Trophoblast cell (in vitro differentiated cells and primary cell): Measurements from ENCODE around the gene CFAP97D2.

ENCODE experiments used
- DNase-seq, 2 donors: peaks; one replicate each; pipeline ENCODE4 v3.0.0-alpha.2; 2016
- H2AFZ ChIP-seq: 2 replicates; pipeline ENCODE4 v1.6.1; 2013; ENCODE audit warnings: low read length, moderate library complexity, mild to moderate bottlenecking; ENCODE audit not compliant: insufficient read depth, poor library complexity
- H2AK5ac ChIP-seq: 2 replicates; pipeline ENCODE4 v1.6.1; 2013; ENCODE audit warnings: mild to moderate bottlenecking, low read length
- H2BK120ac ChIP-seq: 2 replicates; pipeline ENCODE4 v1.6.1; 2013; ENCODE audit warnings: low read length, mild to moderate bottlenecking, moderate library complexity; ENCODE audit not compliant: insufficient read depth, poor library complexity
- H2BK12ac ChIP-seq: 2 replicates; pipeline ENCODE4 v1.6.1; 2013; ENCODE audit warnings: mild to moderate bottlenecking, low read length, moderate library complexity
- H2BK5ac ChIP-seq: 2 replicates; pipeline ENCODE4 v1.6.1; 2013; ENCODE audit warnings: low read length, low read depth, moderate library complexity, mild to moderate bottlenecking; ENCODE audit not compliant: poor library complexity
- H3K14ac ChIP-seq: 2 replicates; pipeline ENCODE4 v1.6.1; 2013; ENCODE audit warnings: mild to moderate bottlenecking, low read length
- H3K18ac ChIP-seq: 2 replicates; pipeline ENCODE4 v1.6.1; 2013; ENCODE audit warnings: mild to moderate bottlenecking, low read length
- H3K23ac ChIP-seq: 2 replicates; pipeline ENCODE4 v1.6.1; 2013; ENCODE audit warnings: low read length
- H3K27ac ChIP-seq: 2 replicates; pipeline ENCODE4 v1.5.1; 2013; ENCODE audit warnings: low read depth, mild to moderate bottlenecking, inconsistent platforms, low read length, moderate library complexity
- H3K27me3 ChIP-seq: 2 replicates; pipeline ENCODE4 v1.6.1; 2013; ENCODE audit warnings: inconsistent platforms, mild to moderate bottlenecking, low read length, moderate library complexity; ENCODE audit not compliant: insufficient read depth
- H3K36me3 ChIP-seq, 2 experiments: 1 replicate in 1 of 2; 2 replicates in 1 of 2; pipeline ENCODE4 v1.6.1; 2013; ENCODE audit warnings: low read length in 2 of 2, mild to moderate bottlenecking in 2 of 2, moderate library complexity in 1 of 2; ENCODE audit not compliant: insufficient read depth in 2 of 2, control insufficient read depth in 1 of 2
- H3K4ac ChIP-seq: 2 replicates; pipeline ENCODE4 v1.6.1; 2013; ENCODE audit warnings: low read depth, mild to moderate bottlenecking, low read length, moderate library complexity
- H3K4me1 ChIP-seq, 2 experiments: 1 replicate in 1 of 2; 2 replicates in 1 of 2; pipeline ENCODE4 v1.6.1; 2013; ENCODE audit warnings: low read length in 2 of 2, mild to moderate bottlenecking in 2 of 2, moderate library complexity in 1 of 2; ENCODE audit not compliant: insufficient read depth in 2 of 2, control insufficient read depth in 1 of 2
- H3K4me2 ChIP-seq: 2 replicates; pipeline ENCODE4 v1.6.1; 2013; ENCODE audit warnings: inconsistent platforms, mild to moderate bottlenecking, low read length, moderate library complexity
- H3K4me3 ChIP-seq: 2 replicates; pipeline ENCODE4 v1.5.1; 2013; ENCODE audit warnings: mild to moderate bottlenecking, low read depth, low read length, inconsistent platforms
- H3K79me1 ChIP-seq: one replicate; pipeline ENCODE4 v1.6.1; 2013; ENCODE audit warnings: low read length
- H3K79me2 ChIP-seq: 2 replicates; pipeline ENCODE4 v1.6.1; 2013; ENCODE audit warnings: low read length, mild to moderate bottlenecking; ENCODE audit not compliant: control insufficient read depth, insufficient read depth, poor library complexity
- H3K9ac ChIP-seq: 2 replicates; pipeline ENCODE4 v1.6.1; 2013; ENCODE audit warnings: mild to moderate bottlenecking, low read length
- H3K9me3 ChIP-seq: 2 replicates; pipeline ENCODE4 v1.6.1; 2013; ENCODE audit warnings: low read depth, mild to moderate bottlenecking, control low read depth, inconsistent platforms, low read length; ENCODE audit not compliant: insufficient read depth
- H4K12ac ChIP-seq: 2 replicates; pipeline ENCODE4 v1.6.1; 2013; ENCODE audit warnings: low read depth, mild to moderate bottlenecking, low read length, moderate library complexity
- H4K8ac ChIP-seq: 2 replicates; pipeline ENCODE4 v1.6.1; 2013; ENCODE audit warnings: low read depth, mild to moderate bottlenecking, low read length, moderate library complexity
- H4K91ac ChIP-seq: one replicate; pipeline ENCODE4 v1.6.1; 2013; ENCODE audit warnings: low read depth, mild to moderate bottlenecking, low read length, moderate library complexity
- WGBS: extraction: QIAGEN DNeasy Blood & Tissue Kit; methylation state at CpG from one replicate; pipeline ENCODE4 v1.1.7; 2013; ENCODE audit warnings: missing lambda C conversion rate; ENCODE audit not compliant: insufficient read length, insufficient coverage; ENCODE audit errors: extremely low coverage; 5-methylcytosine and 5-hydroxymethylcytosine counted together

CFAP97D2 gene

DNA sequence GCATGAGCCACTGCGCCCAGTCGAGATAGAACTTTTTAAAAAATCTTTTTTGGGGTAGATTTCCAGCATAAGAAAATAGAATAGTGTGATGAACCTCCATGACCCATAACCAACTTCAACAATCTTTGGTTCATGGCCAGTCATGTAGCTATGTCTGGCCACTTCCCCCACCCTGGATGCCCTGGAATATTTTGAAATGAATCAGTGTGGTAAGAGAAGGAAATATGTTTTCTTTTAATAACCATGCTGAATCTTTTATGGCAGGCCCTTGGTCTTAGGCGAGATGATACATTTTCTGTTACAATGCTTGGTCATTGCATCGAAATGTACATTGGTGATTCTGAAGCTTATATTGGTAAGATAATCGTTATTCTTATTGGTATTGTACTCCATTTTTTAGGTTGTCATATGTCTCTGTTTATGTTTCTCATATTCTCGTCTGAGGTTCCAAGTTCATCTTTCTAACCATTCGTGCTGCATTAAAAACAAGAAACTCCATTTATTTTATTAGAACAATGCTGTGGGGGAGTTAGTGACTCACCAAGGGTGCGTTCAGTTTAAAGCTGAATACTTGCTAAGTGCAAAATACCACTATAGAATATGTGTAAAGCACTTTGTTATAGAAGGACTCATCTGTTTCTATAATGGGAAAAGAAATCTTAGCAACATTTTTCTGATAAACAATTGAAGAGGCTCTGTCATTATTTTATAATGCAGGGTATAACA lies 86.0 kb downstream of the CFAP97D2 start:
- H2BK12ac ChIP-seq = no peak overlapping the region
- no peak overlapping the region for H3K4ac ChIP-seq
- no peak overlapping the region for H2AFZ ChIP-seq
- no peak overlapping the region for H4K12ac ChIP-seq
- no peak overlapping the region for H3K14ac ChIP-seq
- WGBS = no CpG with 5 or more reads among the region's 8 CpGs
- H3K27ac ChIP-seq = no peak overlapping the region
- H3K27me3 ChIP-seq = no peaks in the 10 kb centered on the region
- no peaks in the 10 kb centered on the region for H3K4me1 ChIP-seq
- H3K23ac ChIP-seq = no peak overlapping the region
- H2BK5ac ChIP-seq = no peak overlapping the region
- no peak overlapping the region for H2AK5ac ChIP-seq
- no peaks in the 10 kb centered on the region for H3K79me1 ChIP-seq
- no peak overlapping the region for H3K9ac ChIP-seq
- no peak overlapping the region for H2BK120ac ChIP-seq
- H3K79me2 ChIP-seq = no peaks in the 10 kb centered on the region
- H3K4me2 ChIP-seq = no peak overlapping the region
- H3K18ac ChIP-seq = no peak overlapping the region
- H3K36me3 ChIP-seq = peaks cover 40 to 66% of the 10 kb centered on the region in 2 experiments
- H4K8ac ChIP-seq = no peak overlapping the region
- H3K9me3 ChIP-seq = no peaks in the 10 kb centered on the region
- no peak for DNase-seq
- H4K91ac ChIP-seq = no peak overlapping the region
- H3K4me3 ChIP-seq = no peak overlapping the region

DNA sequence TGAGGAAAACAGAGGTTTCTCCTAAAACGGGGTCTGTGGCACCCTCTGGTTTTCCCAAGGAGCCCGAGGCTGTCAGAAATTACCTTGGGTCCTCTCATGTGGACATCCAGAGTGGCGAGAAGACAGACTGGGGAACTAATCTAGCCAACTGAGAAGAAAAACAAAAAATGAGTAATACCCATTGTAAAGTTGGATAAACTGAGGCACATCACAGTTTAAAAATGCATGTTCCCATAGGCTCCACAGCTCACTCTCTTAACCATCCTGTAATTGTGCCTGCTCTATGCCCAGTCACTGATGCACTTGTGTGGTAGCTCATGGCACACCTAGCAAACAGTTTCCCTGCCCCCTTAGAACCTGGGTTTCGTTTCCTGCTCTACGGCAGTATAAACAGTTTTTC lies 87.2 kb downstream of the CFAP97D2 start:
- no peaks in the 10 kb centered on the region for H3K27me3 ChIP-seq
- no peak overlapping the region for H3K4me2 ChIP-seq
- H3K14ac ChIP-seq = no peak overlapping the region
- H3K18ac ChIP-seq = no peak overlapping the region
- no peak overlapping the region for H3K4ac ChIP-seq
- H3K4me3 ChIP-seq = no peak overlapping the region
- H3K27ac ChIP-seq = no peak overlapping the region
- no peak overlapping the region for H4K8ac ChIP-seq
- peaks cover 39 to 63% of the 10 kb centered on the region in 2 experiments for H3K36me3 ChIP-seq
- H3K23ac ChIP-seq = no peak overlapping the region
- H3K4me1 ChIP-seq = no peaks in the 10 kb centered on the region
- DNase-seq = no peak
- no peaks in the 10 kb centered on the region for H3K79me2 ChIP-seq
- H2AFZ ChIP-seq = no peak overlapping the region
- H2BK120ac ChIP-seq = no peak overlapping the region
- WGBS = no CpG with 5 or more reads among the region's 5 CpGs
- H4K91ac ChIP-seq = no peak overlapping the region
- no peaks in the 10 kb centered on the region for H3K9me3 ChIP-seq
- H3K9ac ChIP-seq = no peak overlapping the region
- no peak overlapping the region for H4K12ac ChIP-seq
- no peak overlapping the region for H2BK12ac ChIP-seq
- H2BK5ac ChIP-seq = no peak overlapping the region
- H2AK5ac ChIP-seq = no peak overlapping the region
- no peaks in the 10 kb centered on the region for H3K79me1 ChIP-seq

DNA sequence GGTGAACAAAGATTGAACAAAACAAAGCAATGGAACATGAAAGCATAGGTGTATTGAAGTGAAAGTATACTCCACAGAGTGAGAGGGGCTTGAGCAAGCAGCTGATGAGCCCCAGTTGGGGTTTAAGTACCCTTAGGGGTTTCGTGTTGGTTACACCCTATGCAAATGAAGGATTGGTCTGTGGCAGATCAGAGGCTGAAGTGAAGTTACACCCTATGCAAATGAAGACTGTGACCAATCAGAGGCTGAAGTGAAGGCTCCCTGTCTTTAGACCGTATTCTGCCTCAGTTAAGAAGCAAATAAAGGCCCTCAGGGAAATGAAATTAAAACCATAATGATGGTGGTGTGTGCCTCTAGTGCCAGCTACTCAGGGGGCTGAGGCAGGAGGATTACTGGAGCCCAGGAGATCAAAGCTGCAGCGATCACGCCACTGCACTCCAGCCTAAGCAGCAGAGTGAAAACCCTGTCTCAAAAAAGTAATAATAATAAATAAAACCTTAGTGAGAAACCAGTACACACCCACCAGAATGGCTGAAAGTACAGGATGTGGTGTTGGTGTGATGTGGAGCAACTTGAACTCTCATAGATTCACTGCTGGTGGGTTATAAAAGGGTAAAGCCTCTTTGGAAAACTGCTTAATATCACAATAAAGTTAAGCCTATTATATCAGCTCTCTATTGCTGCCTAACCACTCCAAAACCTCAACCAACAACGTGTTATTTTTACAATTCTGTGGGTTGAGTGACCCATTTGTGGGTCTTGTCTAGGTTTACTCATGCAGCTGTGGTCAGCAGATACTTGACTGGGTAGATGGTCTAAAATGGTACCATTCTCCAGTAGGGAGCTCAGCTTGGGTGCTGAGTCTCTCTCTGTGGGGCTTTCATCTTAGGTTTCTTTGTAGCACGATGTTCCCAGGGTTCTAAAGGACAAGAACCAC lies 89.6 kb downstream of the CFAP97D2 start:
- no peak overlapping the region for H4K12ac ChIP-seq
- H2AK5ac ChIP-seq = no peak overlapping the region
- H2BK12ac ChIP-seq = no peak overlapping the region
- H3K27ac ChIP-seq = no peak overlapping the region
- H3K36me3 ChIP-seq = peaks cover 30 to 61% of the 10 kb centered on the region in 2 experiments
- WGBS = no CpG with 5 or more reads among the region's 6 CpGs
- no peak overlapping the region for H2AFZ ChIP-seq
- no peak overlapping the region for H3K14ac ChIP-seq
- H3K23ac ChIP-seq = no peak overlapping the region
- no peak overlapping the region for H3K4me3 ChIP-seq
- no peaks in the 10 kb centered on the region for H3K79me1 ChIP-seq
- H3K4ac ChIP-seq = no peak overlapping the region
- no peaks in the 10 kb centered on the region for H3K4me1 ChIP-seq
- no peak for DNase-seq
- no peak overlapping the region for H3K18ac ChIP-seq
- H3K9me3 ChIP-seq = no peaks in the 10 kb centered on the region
- no peak overlapping the region for H2BK120ac ChIP-seq
- H3K9ac ChIP-seq = no peak overlapping the region
- H3K79me2 ChIP-seq = no peaks in the 10 kb centered on the region
- H4K91ac ChIP-seq = no peak overlapping the region
- H4K8ac ChIP-seq = no peak overlapping the region
- no peak overlapping the region for H2BK5ac ChIP-seq
- no peak overlapping the region for H3K4me2 ChIP-seq
- no peaks in the 10 kb centered on the region for H3K27me3 ChIP-seq

DNA sequence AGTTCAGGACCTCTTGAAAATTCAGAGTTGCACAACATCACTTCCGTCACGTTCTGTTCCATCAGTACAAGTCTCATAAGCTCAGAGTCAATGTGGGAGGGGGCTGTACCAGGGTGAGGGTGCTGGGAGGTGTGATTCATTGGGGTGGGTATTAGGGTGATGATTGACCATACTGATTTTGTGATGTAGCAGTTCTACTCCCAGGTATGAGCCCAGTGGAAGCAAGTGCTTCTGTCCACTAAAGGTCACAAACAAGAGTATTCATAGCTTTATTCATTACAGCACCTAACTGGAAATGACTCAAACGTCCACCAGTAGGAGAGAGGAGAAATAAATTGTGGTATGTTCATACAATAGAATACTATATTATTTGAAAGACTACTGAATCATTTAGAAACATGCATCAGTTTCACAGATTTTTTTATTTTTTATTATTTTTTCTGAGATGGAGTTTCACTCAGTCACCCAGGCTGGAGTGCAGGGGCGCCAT lies 90.3 kb downstream of the CFAP97D2 start:
- Histone ChIP-seq H3K14ac (no peak overlapping the region), H2AK5ac (no peak overlapping the region), H3K27me3 (no peaks in the 10 kb centered on the region), H3K9ac (peak overlapping the region; percentile 58), H3K4me3 (no peak overlapping the region), H3K79me1 (no peaks in the 10 kb centered on the region), H3K36me3 (peaks cover 27 to 63% of the 10 kb centered on the region in 2 experiments), H4K12ac (no peak overlapping the region), H2AFZ (no peak overlapping the region), H3K4ac (no peak overlapping the region), H4K8ac (no peak overlapping the region), H2BK5ac (no peak overlapping the region), H3K18ac (no peak overlapping the region), H3K23ac (no peak overlapping the region), H3K4me1 (no peaks in the 10 kb centered on the region), H2BK120ac (no peak overlapping the region), H3K27ac (no peak overlapping the region), H3K4me2 (no peak overlapping the region), H3K9me3 (no peaks in the 10 kb centered on the region), H2BK12ac (no peak overlapping the region), H3K79me2 (no peaks in the 10 kb centered on the region), H4K91ac (no peak overlapping the region)
- no peak for DNase-seq
- no CpG with 5 or more reads among the region's 4 CpGs for WGBS
